HG02798 (cell line): Measurements from ENCODE around the gene CNTNAP2.

Experiments used
- ATAC-seq: cut with Tn5 transposase; IDR thresholded peaks from one replicate; pipeline ENCODE4 v1.9.1; 2021; ENCODE audit warnings: mild to moderate bottlenecking; ENCODE audit not compliant: unreplicated experiment, poor library complexity

The CNTNAP2 gene

DNA sequence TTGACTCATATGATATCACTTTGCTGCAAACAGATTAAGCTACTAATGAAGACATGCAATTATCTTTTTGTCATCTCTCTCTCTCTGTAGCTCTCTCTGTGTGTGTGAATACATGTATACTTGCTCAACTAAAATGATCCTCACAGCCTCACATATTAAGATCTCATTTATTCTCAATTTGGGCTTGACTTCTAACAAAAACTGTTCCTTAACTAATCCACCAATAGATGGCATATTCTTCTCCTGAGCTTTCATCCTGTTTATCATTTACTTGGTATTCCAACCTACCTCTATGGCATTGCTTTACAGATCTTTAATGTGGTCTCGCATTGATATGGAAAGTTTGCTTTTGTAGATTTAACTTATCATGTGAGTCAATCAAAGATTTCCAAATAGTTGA is 540.4 kb downstream of the CNTNAP2 start:
- ATAC-seq, result no peak

DNA sequence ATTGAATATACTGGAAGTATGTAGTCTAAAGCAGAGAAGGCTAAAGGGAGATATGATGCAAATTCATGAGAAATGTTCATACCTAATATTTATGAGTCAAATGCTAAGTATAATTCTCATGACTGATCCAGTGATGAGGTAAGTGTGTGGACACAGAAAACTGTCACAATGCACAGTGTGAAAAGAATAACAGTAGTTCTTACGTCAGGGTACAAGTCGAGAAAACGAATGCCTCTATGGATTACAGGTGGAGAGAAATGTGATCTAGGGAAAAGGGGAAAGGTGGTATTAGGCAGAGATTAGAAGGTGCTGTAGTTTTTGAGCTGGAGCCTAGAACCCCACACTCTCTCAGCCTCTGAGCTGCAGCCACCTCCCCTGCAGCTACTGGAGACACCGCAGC is 542.0 kb downstream of the CNTNAP2 start:
- no peak for ATAC-seq

DNA sequence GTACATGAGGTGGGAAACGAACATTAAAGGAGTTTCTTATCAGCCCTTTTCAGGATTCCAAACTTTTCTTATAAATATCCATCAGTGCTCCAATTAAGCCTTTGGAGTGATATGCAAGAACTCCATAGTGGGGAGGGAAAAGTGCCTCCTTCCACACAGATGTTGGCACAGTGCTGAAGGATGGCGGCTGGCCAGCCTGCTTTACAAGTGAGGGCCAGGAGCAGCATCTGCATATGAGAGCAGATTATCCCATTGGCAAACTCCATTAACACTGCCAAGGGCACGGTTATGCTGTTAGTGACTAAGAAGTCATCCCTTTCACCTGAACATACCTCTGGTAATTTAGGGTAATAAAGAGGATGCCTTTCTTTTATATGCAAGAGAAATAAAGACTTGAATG is 543.1 kb downstream of the CNTNAP2 start:
- no peak for ATAC-seq

DNA sequence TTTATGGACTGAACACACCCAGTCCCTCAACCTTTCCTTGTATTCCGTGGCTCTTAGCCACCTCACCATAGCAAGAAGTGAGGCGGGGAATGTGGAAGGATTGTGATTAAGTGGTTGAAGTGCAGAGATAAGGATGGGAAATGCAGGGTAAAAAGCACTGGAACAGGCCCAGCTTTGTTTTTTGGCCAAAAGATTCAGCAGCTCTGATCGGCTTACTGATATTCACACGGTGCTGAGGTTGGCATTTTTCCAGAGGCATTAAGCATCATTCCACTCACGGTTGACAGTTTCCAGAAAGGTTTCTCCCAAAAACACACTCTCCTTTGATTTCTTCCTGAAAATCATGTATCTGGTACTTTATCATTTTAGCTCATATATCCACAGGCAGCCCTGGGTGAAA is 544.2 kb downstream of the CNTNAP2 start:
- ATAC-seq, result no peak

DNA sequence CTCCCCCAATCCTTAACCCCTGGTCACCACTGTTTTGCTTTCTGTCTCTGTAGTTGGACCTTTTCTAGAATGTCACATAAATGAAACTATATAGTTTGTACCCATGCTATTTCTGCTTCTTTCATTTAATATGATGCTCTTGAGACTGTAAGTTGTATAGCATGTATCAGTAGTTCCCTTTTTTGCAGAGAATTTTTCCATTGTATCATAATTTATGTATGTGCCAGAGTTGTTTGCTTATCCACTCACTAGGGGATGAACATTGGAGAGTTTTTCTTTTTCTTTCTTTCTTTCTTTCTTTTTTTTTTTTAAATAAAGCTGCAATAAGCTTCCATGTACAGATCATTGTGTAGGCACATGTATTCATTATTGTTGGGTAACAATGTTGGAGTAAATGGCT is 544.8 kb downstream of the CNTNAP2 start:
- no peak for ATAC-seq

DNA sequence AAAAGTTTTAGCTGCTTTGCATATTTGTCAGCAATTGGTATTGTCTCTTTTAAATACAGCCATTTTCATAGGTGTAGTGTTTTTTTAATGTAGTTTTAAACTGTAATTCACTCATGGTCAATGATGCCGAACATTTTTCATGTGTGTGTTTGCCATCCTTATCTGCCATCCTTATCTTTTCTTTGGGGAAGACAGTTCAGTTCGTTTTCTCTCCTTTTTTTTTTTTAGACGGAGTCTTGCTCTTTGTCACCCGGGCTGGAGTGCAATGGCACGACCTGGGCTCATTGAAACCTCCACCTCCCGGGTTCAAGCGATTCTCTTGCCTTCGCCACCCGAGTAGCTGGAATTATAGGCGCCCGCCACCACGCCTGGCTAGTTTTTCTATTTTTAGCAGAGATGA is 545.3 kb downstream of the CNTNAP2 start:
- no peak for ATAC-seq

DNA sequence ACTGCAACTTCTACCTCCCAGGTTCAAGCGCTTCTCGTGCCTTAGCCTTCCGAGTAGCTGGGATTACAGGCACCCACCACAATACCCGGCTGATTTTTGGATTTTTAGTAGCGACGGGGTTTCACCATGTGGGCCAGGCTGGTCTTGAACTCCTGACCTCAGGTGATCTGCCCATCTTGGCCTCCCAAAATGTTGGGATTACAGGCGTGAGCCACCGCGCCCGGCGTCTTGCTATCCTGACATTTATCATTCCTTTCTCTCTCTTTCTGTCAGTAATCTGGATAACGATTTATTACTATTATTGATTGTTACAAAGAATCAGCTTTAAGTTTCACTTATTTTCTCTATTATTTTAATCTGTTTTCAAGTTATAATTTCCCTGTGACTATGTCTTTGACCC is 548.4 kb downstream of the CNTNAP2 start:
- no peak for ATAC-seq

DNA sequence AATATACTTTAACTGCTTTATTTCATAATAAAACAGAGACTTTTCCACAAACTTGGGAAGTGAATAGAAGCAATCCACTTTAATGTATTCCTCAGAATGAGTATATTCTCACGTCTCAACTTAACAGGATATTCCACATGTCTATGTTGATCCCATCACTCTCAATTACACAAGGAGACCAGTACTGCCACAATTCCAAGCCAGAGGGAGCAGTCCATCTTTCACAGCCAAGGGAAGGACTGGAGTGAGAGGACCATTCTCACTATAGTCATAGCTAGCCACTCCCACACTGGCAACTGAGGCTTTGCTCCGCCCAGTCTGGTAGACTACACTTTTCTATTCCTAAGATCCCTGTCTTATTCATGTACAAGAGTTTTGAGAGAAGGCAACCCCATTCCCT is 553.9 kb downstream of the CNTNAP2 start:
- ATAC-seq, result no peak

DNA sequence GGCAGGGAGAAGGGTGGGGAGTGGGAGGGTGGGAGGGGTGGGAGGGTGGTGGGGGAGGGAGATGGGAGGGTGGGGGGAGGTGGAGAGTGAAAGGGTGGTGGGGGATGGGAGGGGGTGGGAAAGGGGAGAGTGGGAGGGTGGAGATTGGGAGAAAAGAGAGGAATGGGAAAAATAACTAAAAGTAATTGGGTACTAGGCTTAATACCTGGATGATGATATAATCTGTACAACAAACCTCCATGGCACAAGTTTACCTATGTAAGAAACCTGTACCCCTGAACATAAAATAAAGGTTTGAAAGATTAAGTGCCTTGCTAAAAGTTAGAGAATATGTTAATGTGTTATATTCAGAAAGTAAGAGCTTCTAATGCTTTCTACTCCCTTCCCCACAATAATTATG is 564.9 kb downstream of the CNTNAP2 start:
- ATAC-seq, result no peak

DNA sequence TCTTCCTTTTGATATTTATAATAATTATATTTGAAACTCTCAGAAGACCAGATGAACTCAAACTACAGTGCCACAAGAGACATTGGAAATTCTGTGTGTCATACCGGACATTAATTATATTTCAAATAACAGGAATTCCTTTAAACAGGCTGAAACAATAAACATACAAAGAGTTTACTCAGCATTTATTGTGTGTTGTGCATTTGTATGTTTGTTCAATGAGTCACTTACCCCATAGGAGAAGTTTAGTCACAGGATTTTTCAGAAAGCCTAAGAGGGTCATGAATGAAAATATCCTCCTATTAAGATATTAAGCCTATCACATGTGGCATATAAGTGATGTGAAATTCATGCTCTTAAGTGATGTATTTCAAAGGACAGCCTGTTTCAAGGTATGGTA is 566.8 kb downstream of the CNTNAP2 start:
- ATAC-seq, result no peak

DNA sequence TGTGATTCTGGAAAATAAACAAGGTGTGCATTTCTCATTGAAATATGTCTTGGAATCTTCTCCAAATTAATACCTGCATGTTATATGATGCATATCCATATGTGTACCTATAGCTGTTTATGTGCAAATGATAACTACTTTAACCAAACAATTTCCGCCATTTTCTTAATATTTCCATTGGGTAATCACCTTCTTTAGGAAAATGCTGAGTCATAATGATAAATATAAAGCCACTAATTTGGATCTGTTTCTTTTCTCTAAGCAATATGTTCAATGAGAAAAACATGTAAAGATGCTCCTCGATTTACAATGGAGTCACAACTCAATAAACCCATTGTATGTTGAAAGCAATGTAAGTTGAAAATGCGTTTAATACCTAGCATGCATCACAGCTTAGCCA is 574.4 kb downstream of the CNTNAP2 start:
- ATAC-seq, result no peak

DNA sequence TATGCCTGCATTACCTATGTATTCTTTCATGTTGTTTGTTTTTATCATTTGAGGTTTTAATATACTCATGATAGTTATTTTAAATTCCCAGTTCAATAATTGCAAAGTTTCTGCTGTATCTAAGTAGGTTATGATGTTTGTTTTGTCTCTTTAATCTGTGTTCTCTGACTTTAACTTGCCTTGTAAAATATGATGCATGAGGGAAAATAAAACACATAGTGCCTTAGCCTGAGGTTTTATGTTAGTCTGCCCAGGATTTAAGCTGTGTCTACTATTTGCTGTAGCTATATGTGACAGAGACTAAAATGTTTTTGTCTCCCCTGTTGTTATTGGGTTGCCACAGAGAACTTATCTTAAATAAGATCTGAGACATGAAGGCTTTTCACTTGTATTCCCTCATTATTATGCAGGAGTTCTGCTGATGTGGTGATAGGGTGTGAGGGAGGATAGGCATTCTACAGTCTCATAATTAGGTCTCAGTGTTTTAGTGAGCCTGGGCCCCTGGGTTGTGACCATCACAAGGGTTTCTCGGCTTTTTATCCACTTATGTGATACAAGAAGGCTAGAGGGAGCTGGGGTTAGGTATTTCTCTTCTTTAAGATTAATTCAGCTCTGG is 582.5 kb downstream of the CNTNAP2 start:
- no peak for ATAC-seq

DNA sequence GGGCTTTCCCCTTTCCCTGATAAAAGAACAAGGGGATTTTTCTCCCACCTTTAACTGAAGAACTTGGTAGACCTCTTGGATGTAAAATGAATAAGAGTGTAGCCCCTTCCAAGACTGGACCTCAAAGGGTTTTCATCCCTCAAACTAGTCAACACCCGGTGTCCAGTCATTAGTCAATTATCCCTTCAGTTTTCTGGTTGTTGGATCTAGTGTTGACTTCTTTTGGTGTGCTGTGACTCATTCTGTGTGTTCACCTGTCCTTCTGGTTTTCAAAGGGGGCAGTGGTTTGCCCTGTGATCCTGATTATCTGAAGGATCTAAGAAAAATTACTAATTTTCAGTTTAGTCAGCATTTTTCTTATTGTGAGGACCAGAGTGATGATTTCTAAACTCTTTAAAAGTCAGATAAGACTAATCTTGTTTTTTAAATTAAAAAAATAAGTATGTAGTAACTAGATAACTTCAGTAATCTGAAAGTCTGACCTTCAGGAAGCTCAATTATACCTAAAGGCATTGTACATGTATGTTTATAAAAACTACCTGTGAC is 583.5 kb downstream of the CNTNAP2 start:
- ATAC-seq, result no peak

DNA sequence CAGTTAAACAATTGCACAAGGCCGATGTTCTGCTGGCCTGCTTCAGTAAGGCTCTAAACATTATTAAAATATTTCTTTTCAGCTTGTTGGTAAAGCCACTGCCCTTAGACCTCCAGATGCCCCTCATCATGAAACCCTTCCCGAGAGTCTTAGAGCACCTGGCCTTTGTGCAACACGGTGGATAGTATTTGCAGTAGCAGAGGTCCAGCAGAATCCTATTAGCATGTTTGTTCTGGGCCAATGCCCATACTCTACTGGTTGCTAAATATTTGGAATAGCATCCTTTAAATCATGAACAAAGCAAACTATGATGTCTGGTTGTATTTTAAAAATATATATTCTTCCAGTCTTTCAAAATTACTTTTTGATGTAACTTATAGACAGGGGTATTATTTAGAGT is 584.6 kb downstream of the CNTNAP2 start:
- no peak for ATAC-seq

DNA sequence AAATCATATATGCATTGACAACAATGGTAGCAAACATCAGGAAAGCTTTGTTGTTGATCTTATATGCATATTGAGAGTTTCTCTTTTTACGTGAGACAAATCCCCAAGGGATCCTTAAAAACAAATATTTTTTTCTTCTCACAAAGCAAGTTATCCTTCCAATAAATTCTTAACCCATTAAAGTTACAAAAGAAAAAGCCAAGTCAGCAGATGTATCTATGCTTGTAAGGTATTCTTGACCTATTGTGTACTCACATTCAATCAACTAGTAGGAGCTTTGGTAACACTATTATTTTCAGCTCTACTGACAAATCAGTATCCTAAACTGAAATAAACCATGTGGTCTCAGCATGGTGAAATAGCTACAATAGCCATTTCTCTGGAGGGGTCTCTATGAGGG is 586.3 kb downstream of the CNTNAP2 start:
- no peak for ATAC-seq

DNA sequence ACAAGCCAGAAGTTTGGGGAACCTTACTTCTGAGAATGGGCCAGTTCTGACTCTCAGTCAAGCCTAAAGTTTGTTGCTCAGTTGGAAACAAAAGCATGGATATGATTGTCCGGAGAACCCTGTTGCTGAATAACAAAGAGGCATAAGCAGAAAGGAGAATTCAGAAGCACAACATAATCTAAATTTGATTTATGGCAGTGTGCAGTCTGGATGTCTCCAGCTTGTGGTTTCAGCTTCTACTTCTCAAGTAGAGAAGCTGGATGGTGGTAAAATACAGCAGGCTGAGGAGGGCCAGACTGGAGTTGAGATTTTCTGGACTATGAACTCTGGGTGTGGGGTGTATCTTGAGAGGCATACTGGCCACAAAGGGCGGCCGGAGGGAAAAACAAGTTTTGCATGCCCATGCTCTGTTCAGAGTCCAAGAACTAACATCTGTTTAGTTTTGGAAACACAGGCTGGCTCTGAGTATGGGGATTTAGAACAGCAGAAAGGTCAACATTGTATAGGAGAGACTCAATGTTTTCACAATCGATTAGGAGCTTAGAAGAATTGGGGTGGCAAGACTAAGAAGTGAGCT is 592.9 kb downstream of the CNTNAP2 start:
- no peak for ATAC-seq

DNA sequence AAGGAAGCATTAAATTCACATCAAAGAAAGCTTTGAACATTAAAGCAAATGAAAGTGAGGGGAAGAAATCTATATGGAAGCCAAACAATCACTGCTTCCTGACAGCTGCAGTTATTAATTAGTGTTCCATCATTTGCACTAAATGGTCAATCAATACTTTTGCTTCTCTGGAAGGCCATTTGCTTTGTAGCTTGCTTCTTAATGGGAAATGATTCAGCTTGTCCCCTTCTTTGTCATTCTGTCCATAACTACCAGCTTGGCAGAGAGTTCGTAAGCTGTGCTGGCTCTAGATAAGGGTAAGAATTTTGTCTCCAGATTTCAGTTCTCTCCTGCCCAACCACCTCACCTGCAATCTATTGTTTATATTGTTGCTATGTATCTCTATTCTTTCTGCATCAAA is 596.6 kb downstream of the CNTNAP2 start:
- no peak for ATAC-seq

DNA sequence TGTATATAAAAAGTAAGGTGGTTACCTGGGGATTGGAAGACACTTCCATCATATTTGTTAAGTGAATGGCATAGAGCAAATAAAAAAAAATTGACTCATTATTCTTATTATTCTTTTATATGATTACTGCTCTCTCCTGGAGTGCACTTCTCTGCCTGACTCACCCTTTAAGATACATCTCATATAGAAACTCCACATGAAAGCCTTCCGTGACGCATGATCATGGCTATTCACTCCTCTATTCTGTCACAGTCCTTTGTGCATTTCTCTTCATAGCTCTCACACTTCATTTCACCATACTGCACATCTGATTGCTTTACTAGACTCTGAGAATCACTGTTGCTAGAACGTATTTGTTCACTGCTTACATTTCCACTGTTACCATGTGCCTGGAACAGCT is 597.3 kb downstream of the CNTNAP2 start:
- ATAC-seq, result no peak

DNA sequence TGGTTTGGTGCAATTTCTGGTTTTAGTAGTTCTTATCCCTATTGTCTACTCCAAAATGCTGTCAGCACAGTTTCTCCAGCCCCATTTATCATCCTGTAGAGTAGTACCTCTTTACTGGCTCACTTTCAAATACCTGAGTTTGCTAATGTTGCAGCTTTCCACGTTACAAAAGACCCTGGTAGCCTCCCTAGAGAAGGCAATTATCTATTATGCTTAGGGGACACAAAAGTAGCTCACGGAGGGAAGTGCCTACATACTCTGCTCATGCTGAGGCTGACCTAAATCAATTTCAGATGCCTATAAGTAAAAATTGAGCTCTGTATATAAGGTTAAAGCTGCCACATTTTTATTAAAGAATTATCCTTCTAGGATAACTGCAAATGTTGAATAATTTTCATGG is 603.6 kb downstream of the CNTNAP2 start:
- ATAC-seq, result no peak

DNA sequence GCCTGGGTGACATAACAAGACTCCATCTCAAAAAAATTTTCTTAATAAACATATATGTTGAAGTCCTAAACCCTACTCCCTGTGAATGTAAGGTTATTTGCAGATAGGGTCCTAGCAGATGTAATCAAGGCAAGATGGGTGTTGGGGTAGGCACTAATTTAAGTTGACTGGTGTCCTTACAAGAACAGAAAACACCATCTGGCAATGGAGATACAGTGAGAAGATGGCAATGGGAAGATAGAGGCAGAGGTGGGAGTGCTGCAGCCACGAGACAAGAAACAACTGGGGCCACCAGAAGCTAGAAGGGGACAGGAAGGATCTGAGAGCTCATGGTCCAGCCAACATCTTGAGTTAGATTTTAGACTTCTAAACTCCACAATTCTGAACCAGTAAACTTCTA is 606.4 kb downstream of the CNTNAP2 start:
- no peak for ATAC-seq

DNA sequence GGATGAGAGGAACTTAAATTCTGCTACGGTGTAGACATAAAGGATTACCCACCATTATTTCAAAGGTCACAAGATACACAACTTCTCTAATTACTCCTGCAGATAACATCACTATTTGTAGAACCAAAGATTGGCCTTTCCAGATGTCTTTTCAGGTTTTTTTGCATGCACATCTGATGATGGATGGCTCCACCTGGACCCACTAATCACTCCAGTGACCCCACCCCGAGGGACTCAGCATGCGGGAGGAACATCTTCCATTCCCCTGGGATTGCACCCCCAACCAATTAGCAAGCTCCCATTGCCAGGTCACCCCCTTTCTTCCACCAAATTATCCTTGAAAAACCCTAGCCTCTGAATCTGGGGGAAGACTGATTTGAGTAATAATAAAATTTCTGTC is 608.9 kb downstream of the CNTNAP2 start:
- no peak for ATAC-seq

DNA sequence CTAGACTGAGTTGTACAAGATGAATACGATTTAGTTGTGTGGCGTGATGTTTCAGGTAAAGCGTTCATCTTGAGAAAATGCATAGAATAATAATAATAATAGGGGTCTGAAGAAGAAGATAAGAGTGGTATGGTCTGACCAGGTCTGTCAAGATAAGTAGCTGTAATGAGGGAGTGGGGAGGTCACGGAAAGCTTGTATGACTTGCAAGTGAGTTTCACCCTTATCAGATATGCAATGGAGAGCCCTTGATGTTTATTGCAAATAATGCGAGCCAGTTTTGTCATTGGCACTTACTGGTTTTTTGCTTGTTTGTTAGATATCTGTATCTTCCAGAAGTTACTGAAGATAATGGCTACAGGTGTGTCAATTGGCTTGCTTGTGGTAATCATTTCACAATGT is 611.5 kb downstream of the CNTNAP2 start:
- no peak for ATAC-seq
